ENCODE measurements around the gene ZNF333. TPM values are rescaled to one million over a fixed set of nuclear protein-coding genes. Genes with fewer than 3 reads are reported as not detected.
"Not testable (repeated sequence)": the region's sequence is repeated elsewhere in the genome, so short reads cannot be mapped to it uniquely, and the experiment has no call there.

Gene ZNF333
- total RNA-seq, 1 donor from 2014 or later, result 16.5 TPM

- DNase-seq (ENCODE audit: low spot score), result no peak
Observed at GRCh38 chr19:14768001-14768400, 78.2 kb downstream of the ZNF333 start.

GRCh38 chr19:14769201-14769600 lies 79.4 kb downstream of the ZNF333 start:
- DNase-seq (ENCODE audit: low spot score), result no peak

- DNase-seq (ENCODE audit: low spot score), result no peak
Observed at GRCh38 chr19:14770136-14770535, 80.3 kb downstream of the ZNF333 start.

DNA sequence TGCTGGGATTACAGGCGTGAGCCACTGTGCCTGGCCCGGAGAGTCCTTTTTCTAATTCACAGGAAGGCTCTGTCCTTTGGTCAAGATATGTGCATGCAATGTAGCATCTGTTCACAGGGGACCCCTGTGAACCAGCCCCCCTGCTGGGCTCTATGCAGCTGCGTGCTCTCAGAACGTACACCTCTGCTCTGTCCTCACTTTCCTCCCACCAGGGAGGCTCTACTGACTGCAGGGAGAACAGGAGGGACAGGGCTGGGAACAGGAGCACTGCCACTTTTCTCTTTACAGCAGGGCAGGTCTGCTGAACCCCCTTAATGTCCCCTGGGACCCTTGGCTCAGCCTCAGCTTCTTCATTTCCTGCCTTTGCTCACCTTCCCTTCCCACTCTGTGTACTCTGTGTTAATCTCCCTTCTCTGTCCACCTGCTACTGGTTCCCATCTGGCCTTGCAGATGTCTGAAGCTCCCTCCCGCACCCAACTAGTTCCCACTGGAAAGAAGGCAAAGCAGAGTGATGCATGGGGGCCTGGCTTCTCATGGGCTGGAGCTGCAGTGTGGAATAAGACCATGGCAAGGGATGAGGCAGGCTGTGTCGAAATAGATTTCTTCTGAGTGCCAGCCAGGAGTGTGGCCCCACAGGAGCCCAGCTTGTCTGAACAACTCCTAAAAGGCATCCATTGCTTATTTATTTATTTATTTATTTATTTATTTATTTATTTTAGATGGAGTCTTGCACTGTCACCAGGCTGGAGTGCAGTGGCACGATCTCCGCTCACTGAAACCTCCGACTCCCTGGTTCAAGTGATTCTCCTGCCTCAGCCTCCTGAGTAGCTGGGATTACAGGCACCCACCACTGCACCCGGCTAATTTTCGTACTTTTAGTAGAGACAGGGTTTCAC lies 81.3 kb downstream of the ZNF333 start:
- no peak for DNase-seq (ENCODE audit: low spot score)

GRCh38 chr19:14772467-14772866 lies 82.6 kb downstream of the ZNF333 start:
- no peak for DNase-seq (ENCODE audit: low spot score)

DNA sequence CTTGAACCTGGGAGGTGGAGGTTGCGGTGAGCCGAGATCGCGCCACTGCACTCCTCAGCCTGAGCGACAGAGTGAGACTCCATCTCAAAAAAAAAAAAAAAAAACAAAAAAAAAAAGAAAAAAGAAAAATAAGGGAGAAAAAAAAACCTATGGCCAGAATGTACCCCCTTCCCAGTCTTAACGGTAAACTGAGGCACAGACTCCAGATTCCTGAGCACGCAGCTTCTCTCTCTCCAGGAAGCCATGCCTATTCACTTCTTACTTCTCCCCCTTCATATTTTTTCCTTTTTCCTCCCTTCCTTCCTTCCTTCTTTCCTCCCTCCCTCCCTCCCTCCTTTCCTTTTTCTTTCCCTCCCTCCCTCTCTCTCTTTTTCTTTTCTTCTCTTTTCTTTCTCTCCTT lies 83.1 kb downstream of the ZNF333 start:
- no peak for DNase-seq (ENCODE audit: low spot score)

- not testable (repeated sequence) for DNase-seq (ENCODE audit: low spot score)
Observed at GRCh38 chr19:14773722-14774121, 83.9 kb downstream of the ZNF333 start.

DNA sequence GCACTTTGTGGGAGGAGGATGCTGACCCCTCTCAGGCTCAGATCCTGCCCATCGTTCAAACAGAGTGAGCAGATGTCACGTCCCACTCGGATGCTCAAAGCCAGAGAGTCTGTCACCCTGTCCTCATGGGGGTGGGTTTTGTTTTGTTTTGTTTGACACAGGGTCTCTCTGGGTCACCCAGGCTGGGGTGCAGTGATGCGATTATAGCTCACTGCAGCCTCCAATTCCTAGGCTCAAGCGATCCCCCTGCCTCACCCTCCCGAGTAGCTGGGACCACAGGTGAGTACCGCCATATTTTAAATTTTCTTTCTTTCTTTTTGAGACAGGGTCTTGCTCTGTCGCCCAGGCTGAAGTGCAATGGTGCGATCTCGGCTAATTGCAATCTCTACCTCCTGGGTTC lies 84.5 kb downstream of the ZNF333 start:
- DNase-seq (ENCODE audit: low spot score), result no peak

- not testable (repeated sequence) for DNase-seq (ENCODE audit: low spot score)
Observed at GRCh38 chr19:14775326-14775725, 85.5 kb downstream of the ZNF333 start.

DNA sequence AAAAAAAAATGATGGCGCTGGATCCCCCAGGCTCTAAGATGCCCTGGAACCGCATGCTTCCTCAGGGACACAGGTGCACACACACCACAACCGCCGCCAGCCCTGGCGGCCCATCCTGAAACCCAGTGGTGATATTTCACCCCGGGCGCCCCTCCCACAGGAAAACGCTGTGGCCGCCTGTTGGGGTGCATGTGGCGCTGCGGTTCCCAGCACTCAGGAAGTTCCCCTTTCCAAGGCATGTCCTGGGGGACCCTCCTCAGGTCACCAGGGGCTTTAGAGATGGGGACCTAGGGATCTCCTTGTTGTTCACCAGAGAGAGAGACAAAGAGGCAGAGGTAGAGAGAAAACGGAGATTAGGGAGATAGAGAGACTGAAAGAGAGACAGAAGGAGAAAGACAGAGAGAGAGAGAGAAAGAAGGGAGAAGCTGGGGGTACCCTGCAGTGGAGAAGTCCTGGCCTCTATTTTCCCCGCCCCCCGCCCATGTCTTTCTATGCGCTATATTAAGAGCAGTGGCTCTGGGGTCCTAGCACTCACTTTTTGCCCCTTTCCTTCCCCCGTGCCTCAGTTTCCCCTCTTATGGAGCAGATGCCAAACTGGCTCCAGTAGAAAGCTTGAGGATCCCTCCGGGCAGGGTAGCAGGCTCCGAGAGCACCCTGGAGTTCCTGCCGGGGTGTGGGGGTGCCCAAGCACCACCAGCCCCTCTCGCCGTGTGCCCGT lies 86.2 kb downstream of the ZNF333 start:
- DNase-seq (ENCODE audit: low spot score), result no peak

DNA sequence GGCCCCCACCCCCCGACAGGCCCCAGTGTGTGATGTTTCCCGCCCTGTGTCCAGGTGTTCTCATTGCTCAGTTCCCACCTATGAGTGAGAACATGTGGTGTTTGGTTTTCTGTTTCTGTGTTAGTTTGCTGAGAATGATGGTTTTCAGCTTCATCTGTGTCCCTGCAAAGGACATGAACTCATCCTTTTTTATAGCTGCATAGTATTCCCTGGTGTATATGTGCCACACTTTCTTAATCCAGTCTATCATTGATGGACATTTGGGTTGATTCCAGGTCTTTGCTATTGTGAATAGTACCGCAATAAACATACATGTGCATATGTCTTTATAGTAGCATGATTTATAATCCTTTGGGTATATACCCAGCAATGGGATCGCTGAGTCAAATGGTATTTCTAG lies 87.8 kb downstream of the ZNF333 start:
- DNase-seq (ENCODE audit: low spot score), result not testable (repeated sequence)

- DNase-seq (ENCODE audit: low spot score), result not testable (repeated sequence)
Observed at GRCh38 chr19:14778110-14778845, 88.4 kb downstream of the ZNF333 start, which contains the start of gene ADGRE2. Gene ADGRE2 (minus strand): TSS chr19:14778560. CDS start chr19:14776756, 1,804 bp downstream.

GRCh38 chr19:14779151-14779550 lies 89.3 kb downstream of the ZNF333 start:
- DNase-seq (ENCODE audit: low spot score), result no peak

- not testable (repeated sequence) for DNase-seq (ENCODE audit: low spot score)
Observed at GRCh38 chr19:14780622-14781225, 90.9 kb downstream of the ZNF333 start.

GRCh38 chr19:14781713-14782536 lies 92.1 kb downstream of the ZNF333 start:
- DNase-seq (ENCODE audit: low spot score), result not testable (repeated sequence)

DNA sequence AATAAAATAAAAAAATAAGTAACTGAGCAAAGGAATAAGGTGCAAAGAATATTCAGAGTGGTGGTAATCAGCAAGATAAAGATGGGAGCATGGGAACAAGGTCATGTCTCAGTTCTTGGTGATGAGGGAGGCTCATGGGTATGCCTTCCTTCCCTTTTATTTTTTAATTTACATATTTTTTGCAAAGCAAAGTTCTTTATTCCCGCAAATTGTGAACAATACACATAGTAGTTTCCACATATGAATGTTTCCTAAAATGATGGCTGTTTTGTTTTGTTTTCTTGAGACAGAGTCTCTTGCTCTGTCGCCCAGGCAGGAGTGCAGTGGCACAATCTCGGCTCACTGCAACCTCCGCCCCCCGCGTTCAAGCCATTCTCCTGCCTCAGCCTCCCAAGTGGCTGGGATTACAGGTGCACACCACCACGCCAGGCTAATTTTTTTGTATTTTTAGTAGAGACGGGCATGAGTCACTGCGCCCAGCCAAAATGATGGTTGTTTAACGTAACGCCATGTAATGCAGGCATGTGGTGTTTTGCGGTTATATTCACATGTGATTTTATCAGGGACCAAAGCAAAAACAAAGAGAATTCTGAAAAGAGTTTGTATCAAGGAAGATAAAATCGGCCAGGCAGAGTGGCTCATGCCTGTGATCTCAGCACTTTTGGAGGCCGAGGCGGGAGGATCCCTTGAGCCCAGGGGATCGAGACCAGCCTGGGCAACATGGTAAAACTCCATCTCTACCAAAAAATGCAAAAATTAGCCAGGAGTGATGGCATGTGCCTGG lies 93.0 kb downstream of the ZNF333 start:
- no peak for DNase-seq (ENCODE audit: low spot score)

All from mucosa of gallbladder (tissue), 1 donor.